Activated CD4-positive, alpha-beta T cell treated with anti-CD3 and anti-CD28 coated beads for 36 hours (primary cell): ENCODE results near the gene MBNL1. TPM values are rescaled to one million over a fixed set of nuclear protein-coding genes. Genes with fewer than 3 reads are reported as not detected.
A peak's percentile ranks its signal among the peaks of the same experiment; 100 is the strongest.

Experiments
- ATAC-seq: fragments of 200-7000 bp; cut with Tn5 transposase; one replicate; pipeline ENCODE4 v1.10.0; 2021; ENCODE audit warnings: mild to moderate bottlenecking, moderate library complexity
- CTCF ChIA-PET: fragments of 350-600 bp; sonication (Branson Sonifier 250); formaldehyde crosslinking; loops from one replicate; lab custom pipeline; 2021; ENCODE audit warnings: antibody characterized with exemption; lab: Charles Lee
- POLR2A ChIA-PET: fragments of 350-600 bp; sonication (Branson Sonifier 250); formaldehyde crosslinking; loops from one replicate; lab custom pipeline; 2021; ENCODE audit warnings: antibody characterized with exemption, inconsistent platforms; lab: Charles Lee
- DNase-seq: peaks from one replicate; pipeline ENCODE4 v3.0.0-alpha.2; 2020
- H3K27ac Mint-ChIP-seq: one replicate; pipeline ENCODE4 v1.8.0; 2021; ENCODE audit warnings: mixed read lengths
- H3K27me3 Mint-ChIP-seq: one replicate; pipeline ENCODE4 v1.8.0; 2021; ENCODE audit warnings: mixed read lengths
- H3K36me3 Mint-ChIP-seq: one replicate; pipeline ENCODE4 v1.8.0; 2021; ENCODE audit warnings: low read depth, mixed read lengths
- H3K4me1 Mint-ChIP-seq: one replicate; pipeline ENCODE4 v1.8.0; 2021; ENCODE audit warnings: mixed read lengths
- H3K4me3 Mint-ChIP-seq: one replicate; pipeline ENCODE4 v1.8.0; 2021; ENCODE audit warnings: mild to moderate bottlenecking, moderate library complexity, mixed read lengths
- H3K9me3 Mint-ChIP-seq: one replicate; pipeline ENCODE4 v1.8.0; 2021; ENCODE audit warnings: low read depth, mixed read lengths
- intact Hi-C, 2 experiments: fragments of 100-400 bp; cut with DNase I in 1 of 2; cut with micrococcal nuclease in 1 of 2; formaldehyde crosslinking; loops; one replicate each; pipeline versions ENCODE4 v1.14.2 to v1.15.1; 2022 to 2024; cut with DNase I, micrococcal nuclease
- total RNA-seq, 2 experiments: library from RNA; stranded (reverse); gene quantifications; one replicate each; pipeline ENCODE4 v1.2.3, GENCODE V29; 2021

MBNL1 gene
- total RNA-seq, 2 experiments from 2014 or later, result 317 to 481 TPM

DNA sequence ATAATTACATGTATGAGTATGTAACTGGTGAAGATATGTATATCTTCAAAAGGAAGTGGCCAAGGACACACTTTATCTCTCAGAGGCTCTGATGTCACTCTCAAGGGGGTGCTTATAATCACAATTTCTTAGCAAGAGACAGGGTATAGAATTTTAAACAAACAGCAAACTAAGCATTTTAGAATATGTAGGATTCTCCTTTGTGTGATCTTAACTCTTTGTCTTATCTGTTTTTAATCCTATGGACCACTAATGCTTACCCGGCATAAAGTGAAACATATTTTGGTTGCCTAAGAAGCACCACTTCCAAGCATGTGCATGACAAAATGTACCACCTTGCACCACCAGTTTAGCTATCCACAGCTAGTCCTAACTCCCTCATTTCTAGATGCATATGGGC, 8.2 kb upstream of the MBNL1 start:
- DNase-seq, result no peak
- peaks cover 4% of the 10 kb centered on the region for H3K36me3 Mint-ChIP-seq
- H3K27ac Mint-ChIP-seq, result peak overlapping the region; percentile 72
- no peak overlapping the region for H3K4me3 Mint-ChIP-seq
- H3K4me1 Mint-ChIP-seq, result peaks cover 87% of the 10 kb centered on the region
- ATAC-seq, result no peak
- intact Hi-C loops, result loop anchor here in 1 of 2 experiments (10.0 kb wide), 1 partner anchor 186 kb away; no protein-coding TSS in a partner anchor
- CTCF ChIA-PET, result interaction anchor here (3.3 kb wide), 1 partner anchor 19 kb away, joined by 14 read pairs; no protein-coding TSS in a partner anchor
- peaks cover 2% of the 10 kb centered on the region for H3K9me3 Mint-ChIP-seq
- POLR2A ChIA-PET, result interaction anchor here (0.6 to 0.7 kb wide), 2 partner anchors 8 to 38 kb away, joined by 3 to 4 read pairs; partner anchors contain the start of gene MBNL1
- no peaks in the 10 kb centered on the region for H3K27me3 Mint-ChIP-seq

DNA sequence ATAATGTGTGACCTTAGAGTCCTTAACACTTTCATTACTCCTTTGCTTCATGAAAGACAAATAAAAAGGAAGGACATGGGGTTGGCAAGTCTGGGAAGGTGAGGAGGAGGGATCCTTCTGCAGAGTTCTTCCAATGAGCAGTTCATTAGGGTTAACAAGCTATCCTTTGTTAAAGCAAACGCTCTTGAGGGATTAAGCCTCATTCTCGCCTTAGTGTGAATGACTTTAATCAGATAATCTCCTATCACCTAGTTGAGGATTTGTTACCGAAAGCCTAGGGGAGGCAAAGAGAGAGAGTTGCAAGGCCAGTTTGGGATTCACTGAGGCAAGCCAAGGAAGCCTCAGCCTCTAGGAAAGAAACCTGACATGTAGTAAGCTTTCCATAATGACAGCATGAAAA, 7.4 kb upstream of the MBNL1 start:
- H3K9me3 Mint-ChIP-seq, result peaks cover 2% of the 10 kb centered on the region
- H3K27ac Mint-ChIP-seq, result peak overlapping the region; percentile 12
- ChIA-PET CTCF (interaction anchor here (3.3 kb wide), 1 partner anchor 19 kb away, joined by 14 read pairs; no protein-coding TSS in a partner anchor), POLR2A (no interaction called here)
- H3K4me3 Mint-ChIP-seq, result no peak overlapping the region
- no peaks in the 10 kb centered on the region for H3K27me3 Mint-ChIP-seq
- peaks cover 4% of the 10 kb centered on the region for H3K36me3 Mint-ChIP-seq
- no peak for DNase-seq
- intact Hi-C loops, result loop anchor here in 1 of 2 experiments (10.0 kb wide), 1 partner anchor 187 kb away; no protein-coding TSS in a partner anchor
- no peak for ATAC-seq
- peaks cover 86% of the 10 kb centered on the region for H3K4me1 Mint-ChIP-seq

DNA sequence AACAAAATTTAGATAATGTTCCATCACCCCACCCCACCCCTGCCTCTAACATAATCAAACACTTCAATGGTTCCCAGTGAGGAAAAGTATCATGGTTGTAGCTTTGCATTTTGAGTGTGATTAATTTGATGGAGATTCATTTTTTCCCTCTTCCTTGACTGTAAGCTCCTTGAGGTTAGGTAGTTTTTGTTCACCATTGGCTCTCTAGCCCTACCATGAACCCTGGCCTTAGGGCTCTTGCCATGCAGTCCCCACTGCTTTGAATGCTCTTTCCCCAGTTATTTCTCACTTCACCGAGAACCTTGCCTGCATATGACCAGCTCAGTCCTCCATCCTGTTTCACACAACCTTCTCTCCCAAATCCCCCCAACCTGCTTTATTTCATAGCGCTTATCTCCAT, 5.0 kb upstream of the MBNL1 start:
- H3K36me3 Mint-ChIP-seq, result peaks cover 8% of the 10 kb centered on the region
- H3K9me3 Mint-ChIP-seq, result peaks cover 2% of the 10 kb centered on the region
- no peak overlapping the region for H3K4me3 Mint-ChIP-seq
- H3K27ac Mint-ChIP-seq, result peak overlapping the region; percentile 61
- intact Hi-C loops, result loop anchor here in 1 of 2 experiments (10.0 kb wide), 1 partner anchor 189 kb away; no protein-coding TSS in a partner anchor
- no peak for ATAC-seq
- DNase-seq, result no peak
- CTCF ChIA-PET, result interaction anchor here (1.0 to 1.2 kb wide), 3 partner anchors 9 to 180 kb away, joined by 3 to 4 read pairs (median 3); no protein-coding TSS in a partner anchor
- peaks cover 80% of the 10 kb centered on the region for H3K4me1 Mint-ChIP-seq
- H3K27me3 Mint-ChIP-seq, result no peaks in the 10 kb centered on the region
- POLR2A ChIA-PET, result interaction anchor here (0.6 kb wide), 2 partner anchors 36 to 75 kb away, joined by 3 to 4 read pairs; no protein-coding TSS in a partner anchor

DNA sequence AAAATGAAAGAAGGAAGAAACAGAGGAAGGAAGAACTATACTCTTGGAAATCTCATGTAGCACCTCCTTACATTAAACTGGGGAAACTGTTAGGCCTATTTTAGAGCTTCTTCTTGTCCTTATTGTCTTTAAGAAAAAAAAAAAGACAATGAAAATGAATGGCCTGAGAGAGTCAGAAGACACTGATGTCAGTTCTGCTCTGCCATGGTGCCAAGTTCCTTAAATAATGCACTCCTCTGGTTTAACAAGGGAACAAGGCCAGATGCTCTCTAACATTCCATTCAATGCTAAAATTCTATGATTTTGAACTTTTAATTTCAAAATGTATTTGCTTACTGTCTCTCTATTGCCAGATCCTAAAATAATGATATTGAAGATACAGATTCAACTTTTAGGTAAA, 4.4 kb upstream of the MBNL1 start:
- peak overlapping the region; percentile 22 for H3K4me3 Mint-ChIP-seq
- peak overlapping the region; percentile 61 for H3K27ac Mint-ChIP-seq
- DNase-seq (no peak), ATAC-seq (no peak)
- peaks cover 74% of the 10 kb centered on the region for H3K4me1 Mint-ChIP-seq
- H3K36me3 Mint-ChIP-seq, result peaks cover 9% of the 10 kb centered on the region
- ChIA-PET CTCF (interaction anchor here (1.1 to 1.2 kb wide), 2 partner anchors 26 to 179 kb away, joined by 3 to 4 read pairs; no protein-coding TSS in a partner anchor), POLR2A (interaction anchor here (0.6 kb wide), 1 partner anchor 35 kb away, joined by 3 read pairs; no protein-coding TSS in a partner anchor)
- peaks cover 2% of the 10 kb centered on the region for H3K9me3 Mint-ChIP-seq
- intact Hi-C loops, result loop anchor here in 1 of 2 experiments (10.0 kb wide), 1 partner anchor 190 kb away; no protein-coding TSS in a partner anchor
- H3K27me3 Mint-ChIP-seq, result no peaks in the 10 kb centered on the region

DNA sequence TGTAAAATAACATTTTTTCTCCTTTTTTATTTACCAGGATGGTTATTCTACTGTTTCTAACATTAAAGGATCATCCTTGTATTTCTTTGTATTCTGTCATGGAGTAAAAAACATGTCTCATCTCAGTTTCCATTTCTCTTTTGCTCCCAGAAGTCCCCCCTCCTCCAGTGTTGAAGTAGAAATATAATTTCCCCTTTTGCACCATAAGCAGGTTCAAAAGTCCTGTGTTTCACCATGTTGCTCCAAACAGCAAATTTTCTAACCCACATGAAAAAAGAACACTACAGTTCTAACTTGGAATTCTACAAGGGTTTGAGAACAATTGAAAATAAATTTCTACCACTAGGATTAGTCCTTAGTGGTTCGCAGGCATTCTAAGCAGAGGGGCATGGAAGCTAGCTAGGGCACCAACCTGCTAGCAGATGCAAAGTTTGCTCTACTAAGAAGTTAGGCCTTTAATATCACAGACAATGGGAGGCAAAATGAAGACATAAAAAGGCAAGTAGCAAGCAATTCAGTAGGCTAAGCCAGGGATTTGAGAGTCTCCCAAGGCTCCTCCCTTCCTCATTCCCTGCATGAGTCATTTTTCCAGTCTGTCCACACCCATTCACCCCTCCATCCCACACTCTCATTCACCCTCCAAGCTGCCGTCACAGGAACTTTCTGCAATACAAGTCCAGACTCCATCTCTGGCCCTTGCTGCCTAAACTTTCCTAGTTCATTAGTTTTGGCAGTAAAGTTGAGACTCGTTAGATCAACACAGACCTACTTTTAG, 2.3 kb upstream of the MBNL1 start:
- Mint-ChIP-seq H3K27me3 (no peaks in the 10 kb centered on the region), H3K36me3 (peaks cover 25% of the 10 kb centered on the region), H3K27ac (peak overlapping the region; percentile 99), H3K4me3 (peak overlapping the region; percentile 79), H3K4me1 (peaks cover 55% of the 10 kb centered on the region), H3K9me3 (peaks cover 2% of the 10 kb centered on the region)
- intact Hi-C loops, result loop anchor here (5.0 to 10.0 kb wide), 2 partner anchors 192 to 1504 kb away; partner anchors contain the start of gene SIAH2 (in 1 of the 2)
- DNase-seq (no peak), ATAC-seq (no peak)
- ChIA-PET CTCF (no interaction called here), POLR2A (interaction anchor here (0.6 to 1.4 kb wide), 3 partner anchors 11 to 83 kb away, joined by 3 to 4 read pairs (median 3); no protein-coding TSS in a partner anchor)

DNA sequence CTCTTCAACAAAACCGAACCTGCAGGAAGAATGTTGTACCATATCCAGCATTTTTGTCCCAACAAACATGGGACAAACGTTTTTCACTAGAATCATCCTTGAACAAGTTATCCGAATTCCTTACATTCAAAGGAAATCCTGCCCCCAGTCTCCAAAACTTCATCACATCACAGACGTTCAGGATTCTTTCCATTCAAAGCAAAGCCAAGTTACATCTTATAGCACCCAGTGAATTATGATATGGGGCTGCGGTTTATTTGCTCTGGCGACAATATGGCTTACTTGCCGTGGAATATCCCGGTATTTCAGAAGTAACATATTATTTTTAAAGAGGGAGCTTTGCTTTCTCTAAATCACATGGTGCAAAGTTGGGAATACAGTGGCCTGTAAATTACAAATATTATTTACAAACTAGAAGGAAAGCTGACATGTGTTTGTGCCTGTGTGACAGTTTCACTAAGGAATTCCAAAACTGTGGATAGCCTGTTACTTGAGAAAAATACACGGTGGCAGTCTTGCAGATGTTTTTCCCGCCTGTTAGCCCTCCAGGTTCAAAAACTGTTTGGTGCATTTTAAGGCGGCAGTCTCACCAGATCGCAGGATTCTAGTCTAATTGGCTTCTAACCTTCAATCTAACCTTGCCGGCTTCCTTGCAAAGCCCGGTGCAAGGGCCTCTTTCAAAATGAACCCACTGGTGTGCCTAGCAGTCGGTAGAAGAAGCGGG, 736 bp upstream of the MBNL1 start:
- DNase-seq (no peak), ATAC-seq (no peak)
- Mint-ChIP-seq H3K4me1 (peaks cover 49% of the 10 kb centered on the region), H3K9me3 (peaks cover 2% of the 10 kb centered on the region), H3K27me3 (no peaks in the 10 kb centered on the region), H3K4me3 (peak overlapping the region; percentile 79), H3K27ac (peak overlapping the region; percentile 99), H3K36me3 (peaks cover 36% of the 10 kb centered on the region)
- intact Hi-C loops, result loop anchor here (1.0 to 10.0 kb wide), 8 partner anchors 10 to 1506 kb away; partner anchors contain the start of gene SIAH2 (in 1 of the 2)
- POLR2A ChIA-PET, result interaction anchor here (0.6 to 2.4 kb wide), 15 partner anchors 7 to 1078 kb away, joined by 3 to 15 read pairs (median 6); no protein-coding TSS in a partner anchor
- CTCF ChIA-PET, result interaction anchor here (0.7 to 2.5 kb wide), 6 partner anchors 9 to 205 kb away, joined by 3 to 16 read pairs (median 4); no protein-coding TSS in a partner anchor

DNA sequence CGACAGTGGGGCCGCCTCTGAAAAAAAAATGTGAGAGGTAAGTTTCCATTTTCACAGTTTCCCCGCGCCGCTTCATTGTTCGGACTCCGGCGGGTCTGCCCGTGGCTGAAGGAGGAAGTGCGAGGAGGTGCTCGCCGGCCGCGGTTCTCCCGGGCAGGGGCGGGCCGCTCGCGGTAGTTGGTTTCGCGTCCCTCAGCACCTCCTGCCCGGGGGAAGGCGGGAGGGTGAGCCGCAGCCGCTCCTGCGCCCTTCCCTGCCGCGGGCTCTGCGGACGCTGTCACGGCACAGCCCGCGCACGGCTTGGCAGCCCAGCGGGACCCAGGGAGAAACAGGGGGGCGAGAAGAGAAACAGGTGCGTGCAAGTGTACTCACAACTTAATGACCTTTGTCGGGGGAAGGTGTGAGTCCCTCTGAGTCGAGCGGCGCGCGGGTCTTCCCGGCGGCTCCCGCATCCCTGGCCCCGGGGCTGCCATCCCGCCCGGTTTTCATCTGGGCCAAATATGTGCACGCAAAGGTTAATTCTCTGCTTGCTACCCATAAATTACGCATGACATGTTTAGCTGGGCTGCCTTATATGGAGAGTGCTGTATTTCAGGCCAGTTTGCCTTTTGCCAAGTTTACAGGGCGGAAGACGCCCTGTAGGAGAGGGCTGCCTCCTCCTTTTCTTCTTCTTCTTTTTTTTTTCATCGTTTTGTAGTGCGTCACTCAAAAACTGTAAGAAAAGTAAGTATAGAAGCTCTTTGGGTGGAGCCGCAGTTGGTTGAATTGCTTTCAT, 514 bp downstream of the MBNL1 start:
- DNase-seq (no peak), ATAC-seq (peak; percentile 28)
- peak overlapping the region; percentile 99 for H3K27ac Mint-ChIP-seq
- intact Hi-C loops, result loop anchor here (2.0 to 10.0 kb wide), 6 partner anchors 26 to 1507 kb away; partner anchors contain the start of gene SIAH2 (in 1 of the 2)
- no peaks in the 10 kb centered on the region for H3K9me3 Mint-ChIP-seq
- H3K27me3 Mint-ChIP-seq, result no peaks in the 10 kb centered on the region
- H3K4me3 Mint-ChIP-seq, result peak overlapping the region; percentile 79
- CTCF ChIA-PET, result interaction anchor here (0.6 to 2.5 kb wide), 8 partner anchors 10 to 203 kb away, joined by 3 to 16 read pairs (median 4); no protein-coding TSS in a partner anchor
- POLR2A ChIA-PET, result interaction anchor here (0.6 to 2.4 kb wide), 17 partner anchors 9 to 225 kb away, joined by 3 to 15 read pairs (median 4); no protein-coding TSS in a partner anchor
- H3K4me1 Mint-ChIP-seq, result peaks cover 49% of the 10 kb centered on the region
- peaks cover 40% of the 10 kb centered on the region for H3K36me3 Mint-ChIP-seq

DNA sequence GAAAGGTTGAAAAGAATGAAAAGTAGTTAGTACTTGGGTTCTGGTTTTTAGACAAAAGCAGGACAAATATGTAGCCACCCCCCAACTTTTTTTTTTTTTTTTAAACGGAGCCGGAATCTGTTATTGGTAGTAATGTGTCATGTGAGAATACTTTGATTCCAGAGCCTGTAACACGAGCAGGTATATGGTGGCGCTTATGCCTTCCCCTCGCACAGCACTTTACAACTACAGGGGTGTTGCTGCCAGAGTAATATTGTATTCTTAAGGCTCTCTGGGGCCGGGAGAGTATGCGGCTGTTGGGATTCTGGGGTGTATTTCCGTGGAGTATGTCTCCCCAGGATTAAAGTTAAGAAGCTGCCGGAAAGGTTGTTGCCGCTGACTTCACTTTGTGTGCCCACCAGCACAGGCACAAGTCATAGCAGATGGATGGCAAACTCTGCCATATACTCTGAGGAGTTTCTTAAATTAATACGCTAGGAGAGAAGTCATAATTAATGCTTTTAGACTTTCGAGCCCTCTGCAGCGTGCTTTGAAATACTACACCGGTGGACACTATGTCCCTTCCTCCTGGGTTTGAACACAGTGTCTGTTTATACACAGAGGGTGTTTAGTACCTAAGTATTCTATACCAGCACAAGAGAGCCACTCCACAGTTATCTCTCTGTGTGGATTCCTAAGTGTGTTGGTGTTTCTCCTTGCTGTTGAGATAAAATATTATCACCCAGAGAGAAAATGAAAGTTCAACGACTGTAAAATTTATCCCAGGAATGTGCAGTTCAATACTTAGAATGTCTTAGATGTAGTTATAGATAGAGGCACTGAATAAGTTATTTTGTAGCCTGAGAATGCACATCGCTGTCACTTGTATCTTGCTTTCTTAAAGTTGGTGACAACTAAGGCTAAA, 1.4 kb downstream of the MBNL1 start:
- intact Hi-C loops, result loop anchor here (1.0 to 10.0 kb wide), 10 partner anchors 9 to 1508 kb away; partner anchors contain the start of gene SIAH2 (in 1 of the 2)
- Mint-ChIP-seq H3K9me3 (no peaks in the 10 kb centered on the region), H3K4me3 (peak overlapping the region; percentile 79), H3K27ac (peak overlapping the region; percentile 99), H3K36me3 (peaks cover 40% of the 10 kb centered on the region), H3K27me3 (no peaks in the 10 kb centered on the region), H3K4me1 (peaks cover 48% of the 10 kb centered on the region)
- ChIA-PET POLR2A (interaction anchor here (0.8 to 2.4 kb wide), 7 partner anchors 9 to 66 kb away, joined by 3 to 15 read pairs (median 5); no protein-coding TSS in a partner anchor), CTCF (interaction anchor here (0.7 to 2.0 kb wide), 3 partner anchors 12 to 35 kb away, joined by 3 to 6 read pairs (median 4); no protein-coding TSS in a partner anchor)
- peak; percentile 34 for ATAC-seq
- DNase-seq, result peak; percentile 59

DNA sequence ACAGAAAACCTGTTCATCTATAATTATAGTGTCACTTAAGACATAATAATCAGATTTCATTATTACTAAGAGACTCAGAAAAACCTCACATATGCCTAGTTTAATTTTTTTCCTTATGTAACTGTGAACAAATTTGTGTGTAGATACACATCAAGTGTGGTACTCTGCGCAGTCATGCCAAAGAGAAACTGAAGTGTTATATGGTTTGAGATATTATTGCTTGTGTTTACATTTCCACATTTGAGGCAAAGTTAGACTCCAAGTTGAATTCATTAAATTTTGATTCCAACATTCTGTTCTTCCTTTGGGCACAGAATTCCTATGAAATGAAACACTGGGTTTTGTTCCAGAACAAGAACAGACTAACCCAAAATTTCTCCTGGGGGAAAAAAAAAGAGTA, 2.2 kb downstream of the MBNL1 start:
- Mint-ChIP-seq H3K27me3 (no peaks in the 10 kb centered on the region), H3K9me3 (no peaks in the 10 kb centered on the region), H3K27ac (peak overlapping the region; percentile 99), H3K36me3 (peaks cover 40% of the 10 kb centered on the region), H3K4me3 (peak overlapping the region; percentile 79), H3K4me1 (peaks cover 46% of the 10 kb centered on the region)
- POLR2A ChIA-PET, result interaction anchor here (0.8 kb wide), 1 partner anchor 138 kb away, joined by 5 read pairs; no protein-coding TSS in a partner anchor
- no peak for ATAC-seq
- intact Hi-C loops, result loop anchor here (1.0 to 10.0 kb wide), 4 partner anchors 8 to 171 kb away; no protein-coding TSS in a partner anchor
- DNase-seq, result no peak
- CTCF ChIA-PET, result interaction anchor here (1.0 kb wide), 1 partner anchor 173 kb away, joined by 3 read pairs; no protein-coding TSS in a partner anchor
